GM12872 (cell line): ENCODE results near the gene COX6A2.

Source experiments
- TF ChIP-seq, protein P1 (sequence below): IDR thresholded peaks from 3 replicates; pipeline ENCODE4 v1.5.1; 2011; ENCODE audit warnings: low read depth, mild to moderate bottlenecking, low read length, moderate library complexity; ENCODE audit not compliant: insufficient read depth

COX6A2 gene

DNA sequence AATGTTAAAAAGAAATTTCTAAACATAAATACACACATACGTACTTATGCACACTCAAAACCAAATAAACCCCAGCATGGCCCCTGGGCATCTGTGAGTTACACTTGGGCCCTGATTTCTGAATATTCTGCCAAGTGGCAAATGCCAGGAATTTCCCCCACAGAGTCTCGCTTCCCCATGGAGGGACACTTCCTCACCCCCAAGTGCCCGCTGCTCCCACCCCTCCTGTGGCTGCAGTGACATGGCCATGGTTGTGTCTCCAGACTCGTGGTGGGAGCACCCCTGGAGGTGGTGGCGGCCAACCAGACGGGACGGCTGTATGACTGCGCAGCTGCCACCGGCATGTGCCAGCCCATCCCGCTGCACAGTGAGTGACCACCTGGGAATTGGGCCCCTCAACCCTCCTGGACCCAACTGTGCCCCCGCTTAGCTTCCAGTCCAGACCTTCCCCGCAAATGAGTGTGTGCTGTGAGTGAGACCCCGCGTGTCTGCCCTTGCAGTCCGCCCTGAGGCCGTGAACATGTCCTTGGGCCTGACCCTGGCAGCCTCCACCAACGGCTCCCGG is 31.0 kb downstream of the COX6A2 start:
- TF ChIP-seq, protein P1, sequence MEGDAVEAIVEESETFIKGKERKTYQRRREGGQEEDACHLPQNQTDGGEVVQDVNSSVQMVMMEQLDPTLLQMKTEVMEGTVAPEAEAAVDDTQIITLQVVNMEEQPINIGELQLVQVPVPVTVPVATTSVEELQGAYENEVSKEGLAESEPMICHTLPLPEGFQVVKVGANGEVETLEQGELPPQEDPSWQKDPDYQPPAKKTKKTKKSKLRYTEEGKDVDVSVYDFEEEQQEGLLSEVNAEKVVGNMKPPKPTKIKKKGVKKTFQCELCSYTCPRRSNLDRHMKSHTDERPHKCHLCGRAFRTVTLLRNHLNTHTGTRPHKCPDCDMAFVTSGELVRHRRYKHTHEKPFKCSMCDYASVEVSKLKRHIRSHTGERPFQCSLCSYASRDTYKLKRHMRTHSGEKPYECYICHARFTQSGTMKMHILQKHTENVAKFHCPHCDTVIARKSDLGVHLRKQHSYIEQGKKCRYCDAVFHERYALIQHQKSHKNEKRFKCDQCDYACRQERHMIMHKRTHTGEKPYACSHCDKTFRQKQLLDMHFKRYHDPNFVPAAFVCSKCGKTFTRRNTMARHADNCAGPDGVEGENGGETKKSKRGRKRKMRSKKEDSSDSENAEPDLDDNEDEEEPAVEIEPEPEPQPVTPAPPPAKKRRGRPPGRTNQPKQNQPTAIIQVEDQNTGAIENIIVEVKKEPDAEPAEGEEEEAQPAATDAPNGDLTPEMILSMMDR: no peak

DNA sequence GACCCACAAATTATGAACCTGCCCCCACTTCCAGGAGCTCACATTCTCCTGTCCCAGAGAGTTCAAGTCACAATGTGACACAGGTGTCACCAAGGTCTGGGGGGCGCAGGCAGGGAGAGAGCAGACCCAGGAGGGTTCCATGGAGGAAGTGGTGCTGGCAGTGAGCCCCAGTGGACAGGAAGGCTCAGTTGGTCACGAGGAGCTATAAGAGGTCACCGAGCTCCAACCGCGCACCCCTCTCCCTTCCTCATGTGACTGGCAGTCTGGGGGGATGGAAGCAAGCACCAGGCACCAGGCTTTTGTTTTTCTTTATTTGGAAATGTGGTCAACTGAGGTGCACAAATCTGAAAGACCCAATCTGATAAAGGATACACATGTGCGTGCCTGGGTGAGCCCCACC is 32.5 kb downstream of the COX6A2 start:
- TF ChIP-seq, protein P1: no peak

DNA sequence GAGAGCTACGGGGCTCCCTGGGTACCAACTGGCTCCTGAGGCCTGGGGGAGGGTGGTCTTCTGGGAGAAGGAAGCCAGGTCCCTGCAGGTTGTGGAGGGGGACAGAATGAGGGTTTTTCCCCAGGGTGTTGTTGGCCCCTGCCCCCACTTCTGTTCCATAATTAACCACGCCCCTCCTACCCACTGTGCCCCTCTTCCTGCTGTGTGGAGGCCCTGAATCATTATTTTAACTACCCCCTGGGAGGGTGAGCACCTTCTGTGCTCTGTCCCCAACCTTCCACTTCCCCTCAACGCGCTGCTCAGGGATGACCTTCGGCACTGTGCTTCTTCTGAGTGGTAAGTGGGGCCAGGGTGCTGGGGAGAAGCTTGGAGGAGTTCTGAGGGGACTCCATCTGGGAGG is 35.1 kb downstream of the COX6A2 start, which contains the start of gene ITGAD:
Gene ITGAD, plus strand, starts transcription at position 280 of the 400 bp plus-strand sequence. Its CDS starts 26 bp downstream, at position 306.
- TF ChIP-seq, protein P1: no peak

DNA sequence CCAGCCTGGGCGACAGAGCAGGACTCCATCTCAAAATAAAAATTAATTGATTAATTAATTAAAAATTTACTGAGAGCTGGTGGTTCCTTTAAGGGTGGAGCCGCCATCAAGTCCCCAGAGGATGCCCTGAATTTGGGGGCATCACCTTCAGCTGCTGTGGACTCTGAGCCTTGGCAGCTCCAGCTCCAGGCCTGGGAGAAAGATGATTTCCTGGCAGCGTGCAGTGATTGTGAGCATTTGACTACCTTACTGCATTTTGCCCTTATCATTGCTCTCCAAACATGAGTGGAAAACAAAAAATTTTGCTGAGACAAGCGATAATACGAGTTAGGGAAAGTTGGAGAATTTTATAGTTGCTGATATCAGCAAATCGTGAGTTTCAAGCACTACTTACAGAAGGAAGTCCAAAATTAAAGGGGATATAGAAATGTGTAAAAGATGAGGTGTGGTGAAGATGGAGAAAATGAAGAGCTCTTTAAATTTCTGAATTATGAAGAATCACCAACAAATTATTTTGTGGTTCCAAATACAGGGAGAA is 37.6 kb downstream of the COX6A2 start:
- TF ChIP-seq, protein P1: no peak

DNA sequence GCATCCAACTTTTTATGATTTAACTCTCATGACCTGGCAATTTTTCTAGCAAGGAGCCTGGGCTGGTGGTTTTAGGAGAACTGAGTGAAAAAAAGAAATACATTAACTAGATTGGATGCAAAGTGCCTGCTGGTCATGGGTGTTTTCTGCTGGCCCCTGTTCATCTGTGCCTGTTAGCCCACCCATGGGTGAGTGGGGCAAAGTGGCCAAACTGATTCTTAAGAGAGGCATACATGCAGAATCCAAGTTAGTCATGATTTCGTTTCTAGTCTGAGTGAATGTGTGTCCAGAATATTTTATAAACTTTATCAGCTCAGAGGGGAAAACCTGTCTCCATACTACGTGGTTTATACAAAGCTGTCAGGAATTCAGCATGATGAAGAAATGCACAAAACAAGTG is 39.6 kb downstream of the COX6A2 start:
- TF ChIP-seq, protein P1: no peak

DNA sequence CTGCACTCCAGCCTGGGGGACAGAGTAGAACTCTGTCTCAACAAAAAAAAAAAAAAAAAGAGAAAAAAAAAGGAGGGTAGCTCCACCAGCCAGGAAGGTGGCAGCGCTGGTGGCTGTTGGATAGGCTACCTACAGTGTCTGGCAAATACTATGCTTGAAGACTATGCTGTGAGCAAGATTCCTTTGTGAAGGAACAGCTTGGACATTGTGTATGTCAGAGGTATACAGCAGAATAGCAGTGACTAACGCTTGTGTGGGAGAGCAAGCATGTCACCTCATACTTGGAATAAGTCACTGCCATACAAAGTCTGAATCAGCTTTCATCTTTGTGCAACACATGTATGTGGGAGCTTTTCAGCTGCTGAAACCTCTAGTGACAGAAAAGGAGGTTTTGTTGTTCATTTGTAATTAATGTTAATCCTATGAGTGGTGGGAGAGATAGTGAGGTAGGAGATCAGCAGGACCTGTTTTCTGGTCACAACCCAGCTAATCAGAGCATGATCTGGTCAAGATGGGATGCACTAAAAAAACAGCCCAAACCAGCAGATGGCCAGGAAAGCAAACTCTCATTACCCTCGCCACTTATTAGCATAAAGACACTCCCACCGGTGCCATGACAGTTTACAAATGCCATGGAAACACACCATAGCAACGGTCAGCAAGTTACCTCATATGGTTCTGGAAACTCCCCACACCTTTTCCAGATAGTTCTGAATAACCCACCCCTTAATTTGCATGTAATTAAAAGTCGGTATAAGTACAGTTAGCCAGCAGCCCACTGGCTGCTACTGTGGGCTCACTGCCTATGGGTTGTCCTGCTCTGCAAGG is 41.8 kb downstream of the COX6A2 start:
- TF ChIP-seq, protein P1: no peak

DNA sequence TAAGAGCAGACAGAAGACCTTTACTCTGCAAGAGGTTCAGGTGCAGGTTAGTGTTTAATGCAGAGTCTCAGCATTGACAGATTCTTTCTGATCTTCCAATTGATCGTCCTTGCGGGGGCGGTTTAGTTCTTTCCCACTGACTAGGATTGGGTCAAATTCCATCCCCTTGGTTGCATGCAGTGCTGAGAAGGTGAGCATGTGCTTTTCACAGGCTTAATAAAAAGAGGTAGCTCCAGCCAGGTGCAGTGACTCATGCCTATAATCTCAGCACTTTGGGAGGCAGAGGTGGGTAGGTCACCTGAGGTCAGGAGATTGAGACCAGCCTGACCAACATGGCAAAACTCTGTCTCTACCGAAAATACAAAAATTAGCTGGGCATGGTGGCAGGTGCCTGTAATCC is 42.5 kb downstream of the COX6A2 start:
- TF ChIP-seq, protein P1: no peak
